Nephron (organoid): Measurements from ENCODE around the gene NAA10.

Experiments used
- H3K27ac Mint-ChIP-seq, 3 experiments: 2 replicates each; pipeline ENCODE4 v1.8.0; 2020; ENCODE audit warnings: mixed read lengths in 3 of 3, mild to moderate bottlenecking in 2 of 3, moderate library complexity in 1 of 3
- H3K27me3 Mint-ChIP-seq: 2 replicates; pipeline ENCODE4 v1.8.0; 2021; ENCODE audit warnings: low read depth, mild to moderate bottlenecking, moderate library complexity, mixed read lengths
- H3K36me3 Mint-ChIP-seq: 2 replicates; pipeline ENCODE4 v1.8.0; 2020; ENCODE audit warnings: low read depth, mixed read lengths
- H3K4me1 Mint-ChIP-seq: 2 replicates; pipeline ENCODE4 v1.8.0; 2020; ENCODE audit warnings: mixed read lengths
- H3K4me3 Mint-ChIP-seq, 3 experiments: 2 replicates each; pipeline ENCODE4 v1.8.0; 2020; ENCODE audit warnings: mild to moderate bottlenecking in 3 of 3, mixed read lengths in 3 of 3, moderate library complexity in 2 of 3
- H3K9me3 Mint-ChIP-seq: 2 replicates; pipeline ENCODE4 v1.8.0; 2020; ENCODE audit warnings: mixed read lengths
- TF ChIP-seq, protein P1 (sequence below), 3 experiments: fragments of 200-600 bp; sonication (generic); IDR thresholded peaks; one replicate each; pipeline ENCODE4 v1.5.0; 2021; ENCODE audit warnings: antibody characterized with exemption in 3 of 3; ENCODE audit not compliant: unreplicated experiment in 3 of 3

Gene NAA10

DNA sequence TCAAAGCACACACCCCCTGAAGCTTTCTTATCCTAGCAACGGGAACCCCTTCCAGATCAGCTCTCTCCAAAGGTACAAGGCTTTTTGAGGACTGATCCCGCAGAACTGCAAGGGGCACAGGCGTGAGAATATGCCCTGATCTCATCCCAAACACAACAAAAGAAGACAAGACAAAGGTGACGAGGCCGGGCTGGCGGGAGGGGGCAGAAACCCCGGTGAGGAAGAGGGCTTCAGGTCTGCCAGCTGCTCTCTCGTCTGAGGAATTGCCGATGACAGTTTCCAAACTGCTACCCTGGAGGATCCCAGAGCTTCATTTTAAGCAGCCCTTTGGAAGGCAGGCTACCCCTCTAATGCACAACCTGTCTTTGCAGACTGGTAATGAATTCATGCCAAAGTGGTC, 33.4 kb upstream of the NAA10 start:
- Mint-ChIP-seq H3K27me3 (peaks cover 5% of the 10 kb centered on the region), H3K9me3 (no peaks in the 10 kb centered on the region), H3K4me3 (peak overlapping the region; percentile 96 to 100 (median 100)), H3K4me1 (peaks cover 41% of the 10 kb centered on the region), H3K27ac (peak overlapping the region; percentile 99 to 100 (median 100)), H3K36me3 (peaks cover 11% of the 10 kb centered on the region)
- TF ChIP-seq, protein P1, sequence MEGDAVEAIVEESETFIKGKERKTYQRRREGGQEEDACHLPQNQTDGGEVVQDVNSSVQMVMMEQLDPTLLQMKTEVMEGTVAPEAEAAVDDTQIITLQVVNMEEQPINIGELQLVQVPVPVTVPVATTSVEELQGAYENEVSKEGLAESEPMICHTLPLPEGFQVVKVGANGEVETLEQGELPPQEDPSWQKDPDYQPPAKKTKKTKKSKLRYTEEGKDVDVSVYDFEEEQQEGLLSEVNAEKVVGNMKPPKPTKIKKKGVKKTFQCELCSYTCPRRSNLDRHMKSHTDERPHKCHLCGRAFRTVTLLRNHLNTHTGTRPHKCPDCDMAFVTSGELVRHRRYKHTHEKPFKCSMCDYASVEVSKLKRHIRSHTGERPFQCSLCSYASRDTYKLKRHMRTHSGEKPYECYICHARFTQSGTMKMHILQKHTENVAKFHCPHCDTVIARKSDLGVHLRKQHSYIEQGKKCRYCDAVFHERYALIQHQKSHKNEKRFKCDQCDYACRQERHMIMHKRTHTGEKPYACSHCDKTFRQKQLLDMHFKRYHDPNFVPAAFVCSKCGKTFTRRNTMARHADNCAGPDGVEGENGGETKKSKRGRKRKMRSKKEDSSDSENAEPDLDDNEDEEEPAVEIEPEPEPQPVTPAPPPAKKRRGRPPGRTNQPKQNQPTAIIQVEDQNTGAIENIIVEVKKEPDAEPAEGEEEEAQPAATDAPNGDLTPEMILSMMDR (IDR thresholded peaks at IDR 0.05; ENCODE audit: unreplicated experiment in 3 of 3) = no peak

DNA sequence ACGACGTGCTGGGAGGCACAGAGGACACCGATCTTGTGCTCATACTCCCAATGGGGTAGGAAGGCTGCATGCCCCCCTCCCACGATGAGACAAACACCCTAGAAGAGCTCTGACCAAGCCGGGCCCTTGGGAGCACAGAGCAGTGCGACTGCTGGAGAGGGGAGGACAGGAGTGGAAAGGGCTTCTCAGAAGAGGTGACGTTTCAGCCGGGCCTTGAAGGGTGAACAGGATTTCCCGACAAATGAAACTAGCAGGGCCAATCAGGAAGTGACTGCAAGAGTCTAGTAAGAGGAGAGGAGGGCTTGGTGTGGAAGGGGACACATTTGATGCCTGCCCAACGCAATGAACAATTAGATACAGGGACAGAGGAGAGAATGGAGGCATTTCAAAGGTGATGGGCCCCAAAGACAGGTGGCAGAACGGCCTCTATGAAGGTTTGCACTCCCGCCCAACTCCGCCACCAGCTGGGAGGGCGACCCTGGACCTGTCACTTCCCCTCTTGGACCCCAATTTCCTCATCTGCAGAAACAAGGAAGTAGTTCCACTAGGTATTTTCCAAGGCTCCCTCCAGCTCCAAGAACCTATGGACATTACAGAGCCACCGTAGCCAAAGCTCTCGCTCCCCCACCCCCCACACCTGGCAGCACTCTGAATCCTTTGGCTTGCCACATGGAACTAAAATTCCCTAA, 32.8 kb upstream of the NAA10 start:
- Mint-ChIP-seq H3K27ac (peak overlapping the region; percentile 99 to 100 (median 100)), H3K4me3 (peak overlapping the region; percentile 96 to 100 (median 100)), H3K27me3 (peaks cover 5% of the 10 kb centered on the region), H3K9me3 (no peaks in the 10 kb centered on the region), H3K4me1 (peaks cover 37% of the 10 kb centered on the region), H3K36me3 (peaks cover 14% of the 10 kb centered on the region)
- TF ChIP-seq, protein P1 (IDR thresholded peaks at IDR 0.05; ENCODE audit: unreplicated experiment in 3 of 3) = no peak

GRCh38 chrX:153966841-153967535, 32.2 kb upstream of the NAA10 start:
- H3K36me3 Mint-ChIP-seq = peaks cover 18% of the 10 kb centered on the region
- H3K4me3 Mint-ChIP-seq = peak overlapping the region; percentile 96 to 100 (median 100)
- H3K9me3 Mint-ChIP-seq = no peaks in the 10 kb centered on the region
- TF ChIP-seq, protein P1 (IDR thresholded peaks at IDR 0.05; ENCODE audit: unreplicated experiment in 3 of 3) = no peak
- H3K27ac Mint-ChIP-seq = peak overlapping the region; percentile 99 to 100 (median 100)
- H3K4me1 Mint-ChIP-seq = peaks cover 37% of the 10 kb centered on the region
- peaks cover 5% of the 10 kb centered on the region for H3K27me3 Mint-ChIP-seq

DNA sequence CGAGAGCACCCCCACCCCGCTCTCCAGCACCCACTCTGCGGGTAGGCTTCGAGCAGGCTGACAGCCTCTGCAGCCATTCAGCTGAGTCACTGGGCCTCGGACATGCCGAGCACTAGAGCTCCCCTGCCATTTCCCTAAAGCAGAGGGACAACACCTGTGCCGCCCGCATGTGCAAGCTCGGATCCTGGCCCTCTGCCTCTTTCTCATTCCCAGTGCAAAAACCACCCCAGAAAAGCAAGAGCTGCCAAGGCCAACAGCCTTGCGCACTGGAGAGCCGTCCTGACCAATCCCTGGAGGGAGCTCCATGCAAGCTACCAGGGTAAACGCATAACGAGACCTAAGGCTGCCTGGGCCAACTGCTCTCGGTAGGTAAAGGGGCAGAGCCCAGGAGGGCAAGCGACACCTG, 31.4 kb upstream of the NAA10 start:
- peaks cover 37% of the 10 kb centered on the region for H3K4me1 Mint-ChIP-seq

DNA sequence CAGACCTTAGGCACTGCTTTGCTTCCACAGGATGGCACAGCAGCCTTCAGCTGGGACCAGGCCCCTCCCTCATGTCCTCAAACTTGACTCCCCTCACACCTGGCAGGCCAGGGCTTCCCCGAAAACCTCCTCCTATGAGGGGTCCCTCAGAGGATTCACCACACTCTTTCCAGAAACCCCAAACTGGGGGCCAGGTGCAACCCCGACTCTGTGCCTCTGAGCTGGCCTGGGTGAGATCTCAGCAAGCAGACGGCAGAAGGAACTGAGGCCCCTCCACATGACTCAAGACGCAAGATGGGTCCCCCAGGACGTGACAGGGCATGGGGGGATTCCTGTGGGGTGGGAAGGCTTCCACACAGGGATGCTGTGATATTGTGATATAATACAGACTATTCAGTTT, 30.6 kb upstream of the NAA10 start:
- H3K4me1 Mint-ChIP-seq = peaks cover 37% of the 10 kb centered on the region
- peaks cover 5% of the 10 kb centered on the region for H3K27me3 Mint-ChIP-seq
- peaks cover 32% of the 10 kb centered on the region for H3K36me3 Mint-ChIP-seq
- no peaks in the 10 kb centered on the region for H3K9me3 Mint-ChIP-seq
- no peak overlapping the region for H3K4me3 Mint-ChIP-seq
- H3K27ac Mint-ChIP-seq = peak overlapping the region in 1 of 3 experiments; percentile 20
- TF ChIP-seq, protein P1 (IDR thresholded peaks at IDR 0.05; ENCODE audit: unreplicated experiment in 3 of 3) = no peak

More for the DNA sequence above, 31.4 kb upstream of the NAA10 start:
- TF ChIP-seq, protein P1 (IDR thresholded peaks at IDR 0.05; ENCODE audit: unreplicated experiment in 3 of 3) = no peak
- H3K9me3 Mint-ChIP-seq = no peaks in the 10 kb centered on the region
- peak overlapping the region in 2 of 3 experiments; percentile 41 to 70 for H3K4me3 Mint-ChIP-seq
- peak overlapping the region; percentile 46 to 82 (median 54) for H3K27ac Mint-ChIP-seq
- peaks cover 23% of the 10 kb centered on the region for H3K36me3 Mint-ChIP-seq
- peaks cover 5% of the 10 kb centered on the region for H3K27me3 Mint-ChIP-seq
